ENCODE data around the gene L3MBTL4. TPM values are rescaled to one million over a fixed set of nuclear protein-coding genes. Genes with fewer than 3 reads are reported as not detected.

L3MBTL4 gene
- total RNA-seq, 4 donors from 2014 or later: 0.40 to 3.8 (median 0.76) TPM

DNA sequence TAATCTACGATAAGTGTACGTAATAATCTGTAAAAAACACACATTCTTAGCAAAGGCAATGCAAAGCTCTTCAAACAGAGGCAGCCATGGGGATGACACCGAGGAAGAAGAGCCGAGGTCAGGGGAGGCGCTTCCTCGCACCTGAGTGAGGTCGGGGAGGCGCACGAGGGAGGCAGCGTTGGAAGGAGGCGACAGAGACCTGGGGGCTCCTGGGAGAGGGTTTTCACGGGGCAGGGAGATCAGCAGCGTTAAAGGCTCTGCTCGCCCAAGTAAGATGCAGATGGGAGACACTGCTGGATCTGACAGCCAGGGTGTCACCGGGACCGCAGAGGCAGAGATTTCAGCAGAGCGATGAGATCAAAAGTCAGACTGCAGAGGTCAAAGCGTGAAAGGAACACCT lies 143.1 kb downstream of the L3MBTL4 start:
- no peaks in the 10 kb centered on the region for H3K36me3 ChIP-seq
- no peaks in the 10 kb centered on the region for H3K9me3 ChIP-seq
- ATAC-seq (no peak), DNase-seq (no peak)
- H3K27ac ChIP-seq: no peak overlapping the region
- intact Hi-C loops (cut with DNase I; ENCODE audit: low total_unique reads): no loop called here
- TF ChIP-seq POLR2A (IDR thresholded peaks at IDR 0.05): no peak
- TF ChIP-seq, protein P1, sequence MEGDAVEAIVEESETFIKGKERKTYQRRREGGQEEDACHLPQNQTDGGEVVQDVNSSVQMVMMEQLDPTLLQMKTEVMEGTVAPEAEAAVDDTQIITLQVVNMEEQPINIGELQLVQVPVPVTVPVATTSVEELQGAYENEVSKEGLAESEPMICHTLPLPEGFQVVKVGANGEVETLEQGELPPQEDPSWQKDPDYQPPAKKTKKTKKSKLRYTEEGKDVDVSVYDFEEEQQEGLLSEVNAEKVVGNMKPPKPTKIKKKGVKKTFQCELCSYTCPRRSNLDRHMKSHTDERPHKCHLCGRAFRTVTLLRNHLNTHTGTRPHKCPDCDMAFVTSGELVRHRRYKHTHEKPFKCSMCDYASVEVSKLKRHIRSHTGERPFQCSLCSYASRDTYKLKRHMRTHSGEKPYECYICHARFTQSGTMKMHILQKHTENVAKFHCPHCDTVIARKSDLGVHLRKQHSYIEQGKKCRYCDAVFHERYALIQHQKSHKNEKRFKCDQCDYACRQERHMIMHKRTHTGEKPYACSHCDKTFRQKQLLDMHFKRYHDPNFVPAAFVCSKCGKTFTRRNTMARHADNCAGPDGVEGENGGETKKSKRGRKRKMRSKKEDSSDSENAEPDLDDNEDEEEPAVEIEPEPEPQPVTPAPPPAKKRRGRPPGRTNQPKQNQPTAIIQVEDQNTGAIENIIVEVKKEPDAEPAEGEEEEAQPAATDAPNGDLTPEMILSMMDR (IDR thresholded peaks at IDR 0.05 in 4 of 5, conservative IDR thresholded peaks at IDR 0.05 in 1 of 5): no peak
- H3K4me1 ChIP-seq: no peaks in the 10 kb centered on the region
- no peaks in the 10 kb centered on the region for H3K27me3 ChIP-seq
- H3K4me3 ChIP-seq: no peak overlapping the region
- in situ Hi-C loops (cut with MboI; ENCODE audit: low sequenced_read_pairs in 4 of 4): loop anchor here in 1 of 4 donors (25.0 kb wide), 1 partner anchor 116 kb away; no protein-coding TSS in a partner anchor

DNA sequence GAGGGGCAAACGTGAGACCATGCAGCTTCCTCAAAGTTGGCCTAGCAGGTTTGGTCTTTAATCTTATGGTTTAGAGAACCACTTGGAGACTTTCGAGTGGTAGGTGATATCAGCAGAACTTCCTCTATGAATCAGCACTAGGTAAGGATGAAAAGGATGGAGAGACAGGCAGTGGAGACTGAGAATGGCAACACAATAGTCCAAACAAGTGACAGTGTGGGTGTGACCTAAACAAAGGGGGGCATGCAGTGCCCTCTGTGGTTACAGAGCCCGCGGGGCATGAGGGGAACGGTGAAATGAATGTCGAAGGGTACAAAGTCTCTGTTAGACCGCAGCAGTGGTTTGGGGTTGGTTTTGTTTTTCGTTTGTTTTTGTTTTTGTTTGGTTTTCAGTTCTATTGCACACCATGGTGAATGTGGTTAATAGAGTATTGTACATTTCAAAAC lies 143.9 kb downstream of the L3MBTL4 start:
- in situ Hi-C loops (cut with MboI; ENCODE audit: low sequenced_read_pairs in 4 of 4) (loop anchor here in 1 of 4 donors (25.0 kb wide), 1 partner anchor 117 kb away; no protein-coding TSS in a partner anchor), intact Hi-C loops (cut with DNase I; ENCODE audit: low total_unique reads) (no loop called here)
- Histone ChIP-seq H3K9me3 (no peaks in the 10 kb centered on the region), H3K27me3 (no peaks in the 10 kb centered on the region), H3K27ac (no peak overlapping the region), H3K4me1 (no peaks in the 10 kb centered on the region), H3K36me3 (no peaks in the 10 kb centered on the region), H3K4me3 (no peak overlapping the region)
- no peak for ATAC-seq
- no peak for DNase-seq
- TF ChIP-seq, protein P1 (IDR thresholded peaks at IDR 0.05 in 4 of 5, conservative IDR thresholded peaks at IDR 0.05 in 1 of 5): no peak
- no peak for TF ChIP-seq POLR2A (IDR thresholded peaks at IDR 0.05)

DNA sequence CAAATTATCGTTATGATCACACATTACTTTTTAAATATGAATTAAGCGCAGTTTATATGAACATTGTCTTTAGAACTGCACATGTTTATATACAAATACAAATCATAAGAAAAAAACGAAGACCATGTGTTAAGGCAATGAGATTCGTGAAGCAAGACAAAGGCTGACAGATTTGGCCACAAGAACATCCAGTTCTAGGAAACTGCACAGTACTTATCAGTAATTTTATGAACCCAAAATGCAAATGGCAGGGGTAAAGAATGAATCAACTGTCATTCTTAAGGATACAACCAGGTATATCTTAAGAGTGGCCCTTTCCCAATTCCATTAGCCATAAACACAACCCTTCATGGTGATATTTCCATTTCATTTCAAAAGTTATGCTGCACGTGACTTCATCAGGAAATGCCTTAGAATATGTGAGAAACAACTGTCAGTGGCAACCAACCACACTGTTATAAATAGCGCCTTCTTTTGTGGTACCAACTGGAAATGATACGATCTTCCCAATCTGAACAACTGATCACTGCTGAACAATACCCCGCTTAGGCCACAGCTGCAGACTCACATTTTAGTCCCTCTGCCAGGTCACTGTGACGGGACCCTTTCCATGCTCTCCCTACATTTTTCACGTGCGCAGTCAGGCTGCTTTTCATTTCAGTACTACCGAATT lies 144.9 kb downstream of the L3MBTL4 start:
- no peak overlapping the region for H3K27ac ChIP-seq
- no peaks in the 10 kb centered on the region for H3K9me3 ChIP-seq
- TF ChIP-seq, protein P1 (IDR thresholded peaks at IDR 0.05 in 4 of 5, conservative IDR thresholded peaks at IDR 0.05 in 1 of 5): no peak
- no peak for TF ChIP-seq POLR2A (IDR thresholded peaks at IDR 0.05)
- H3K4me3 ChIP-seq: no peak overlapping the region
- H3K27me3 ChIP-seq: no peaks in the 10 kb centered on the region
- H3K4me1 ChIP-seq: no peaks in the 10 kb centered on the region
- in situ Hi-C loops (cut with MboI; ENCODE audit: low sequenced_read_pairs in 4 of 4): loop anchor here in 1 of 4 donors (25.0 kb wide), 1 partner anchor 118 kb away; no protein-coding TSS in a partner anchor
- no peaks in the 10 kb centered on the region for H3K36me3 ChIP-seq
- no peak for DNase-seq
- no peak for ATAC-seq
- intact Hi-C loops (cut with DNase I; ENCODE audit: low total_unique reads): no loop called here

DNA sequence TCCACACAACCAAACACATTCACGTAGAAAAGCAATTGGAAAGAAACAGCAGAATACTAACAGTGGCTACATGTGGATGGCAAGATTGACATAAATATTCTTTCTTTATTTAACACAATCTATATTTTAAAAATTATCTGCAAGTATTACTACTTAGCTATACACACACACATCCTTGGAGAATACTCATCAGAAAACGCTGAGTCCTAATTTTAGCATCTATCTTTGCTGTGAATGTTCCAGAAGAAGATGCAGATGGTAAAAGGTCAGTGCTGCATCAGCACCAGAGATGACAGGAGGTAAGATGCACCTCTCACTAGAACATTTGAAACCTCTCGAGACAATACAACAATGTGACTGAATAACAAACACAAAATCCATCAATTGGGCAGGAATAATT lies 148.5 kb downstream of the L3MBTL4 start:
- in situ Hi-C loops (cut with MboI; ENCODE audit: low sequenced_read_pairs in 4 of 4): loop anchor here in 1 of 4 donors (25.0 kb wide), 1 partner anchor 121 kb away; no protein-coding TSS in a partner anchor
- DNase-seq (no peak), ATAC-seq (no peak)
- H3K36me3 ChIP-seq: no peaks in the 10 kb centered on the region
- TF ChIP-seq POLR2A (IDR thresholded peaks at IDR 0.05): no peak
- TF ChIP-seq, protein P1 (IDR thresholded peaks at IDR 0.05 in 4 of 5, conservative IDR thresholded peaks at IDR 0.05 in 1 of 5): no peak
- no peaks in the 10 kb centered on the region for H3K9me3 ChIP-seq
- no peaks in the 10 kb centered on the region for H3K4me1 ChIP-seq
- no peaks in the 10 kb centered on the region for H3K27me3 ChIP-seq
- intact Hi-C loops (cut with DNase I; ENCODE audit: low total_unique reads): no loop called here
- H3K27ac ChIP-seq: no peak overlapping the region
- no peak overlapping the region for H3K4me3 ChIP-seq

Measured in gastrocnemius medialis (tissue), 4 donors.